Measurements from ENCODE around the gene G6PC2.

Gene G6PC2

DNA sequence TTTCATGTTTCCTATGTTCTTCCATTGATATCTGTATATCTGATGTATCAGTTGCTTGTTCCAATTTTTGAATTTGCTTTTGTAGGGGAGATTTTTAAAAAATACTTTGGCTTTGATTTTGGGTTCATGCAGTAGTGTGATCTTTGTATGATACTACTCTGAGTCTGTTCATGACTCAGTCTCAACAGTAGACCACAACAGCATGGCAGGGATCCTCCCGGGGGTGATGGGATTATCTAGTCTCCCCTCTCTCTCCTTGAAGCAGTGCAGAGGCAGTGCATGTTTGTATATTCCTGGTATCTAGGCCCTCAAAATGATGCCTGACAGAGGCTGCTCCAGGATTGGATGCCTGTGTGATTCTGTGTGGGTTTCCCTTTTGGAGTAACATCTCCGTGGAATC lies 55.3 kb downstream of the G6PC2 start:
- H3K9me3 ChIP-seq (ENCODE audit: insufficient read depth, low read depth, low read length) = no peaks in the 10 kb centered on the region
- H3K14ac ChIP-seq (ENCODE audit: low read length) = no peak overlapping the region
- H3K4ac ChIP-seq (ENCODE audit: low read depth, low read length) = no peak overlapping the region
- no peak overlapping the region for H3K18ac ChIP-seq (ENCODE audit: low read length)
- H2BK5ac ChIP-seq (ENCODE audit: low read depth, low read length, poor library complexity) = no peak overlapping the region
- no peak overlapping the region for H3K27ac ChIP-seq (ENCODE audit: low read depth, low read length)
- no peak overlapping the region for H3K23ac ChIP-seq (ENCODE audit: low read length)
- H3K9ac ChIP-seq (ENCODE audit: low read length) = no peak overlapping the region
- no peak overlapping the region for H3K4me3 ChIP-seq (ENCODE audit: low read depth, low read length)
- no CpG with 5 or more reads among the region's 2 CpGs for WGBS (ENCODE audit: extremely low coverage, insufficient coverage, insufficient read length)
- H3K27me3 ChIP-seq (ENCODE audit: insufficient read depth, low read length) = no peaks in the 10 kb centered on the region
- H2BK12ac ChIP-seq (ENCODE audit: low read length) = no peak overlapping the region
- no peaks in the 10 kb centered on the region for H3K4me1 ChIP-seq (ENCODE audit: control insufficient read depth in 1 of 2, insufficient read depth in 2 of 2, low read length in 2 of 2)
- no peak overlapping the region for H2BK120ac ChIP-seq (ENCODE audit: insufficient read depth, low read length, poor library complexity)
- H2AK5ac ChIP-seq (ENCODE audit: low read length) = no peak overlapping the region
- no peak overlapping the region for H4K12ac ChIP-seq (ENCODE audit: low read depth, low read length)
- no peak overlapping the region for H3K4me2 ChIP-seq (ENCODE audit: low read length)
- H3K79me2 ChIP-seq (ENCODE audit: control insufficient read depth, insufficient read depth, low read length, poor library complexity) = no peaks in the 10 kb centered on the region
- no peak for DNase-seq
- H4K8ac ChIP-seq (ENCODE audit: low read depth, low read length) = no peak overlapping the region
- H3K36me3 ChIP-seq (ENCODE audit: control insufficient read depth in 1 of 2, insufficient read depth in 2 of 2, low read length in 2 of 2) = no peaks in the 10 kb centered on the region
- H4K91ac ChIP-seq (ENCODE audit: low read depth, low read length) = no peak overlapping the region
- no peak overlapping the region for H2AFZ ChIP-seq (ENCODE audit: insufficient read depth, low read length, poor library complexity)
- no peaks in the 10 kb centered on the region for H3K79me1 ChIP-seq (ENCODE audit: low read length)
